HCEC 1CT (cell line): ENCODE data around the gene SBF2.
A peak's percentile ranks its signal among the peaks of the same experiment; 100 is the strongest.
"Not testable (repeated sequence)": the region's sequence is repeated elsewhere in the genome, so short reads cannot be mapped to it uniquely, and the experiment has no call there.

Source experiments
- DNase-seq: peaks from one replicate; pipeline ENCODE4 v3.0.0-alpha.2; 2017

The SBF2 gene

GRCh38 chr11:9990221-9990973, 303.6 kb downstream of the SBF2 start:
- DNase-seq = peak; percentile 33

- DNase-seq = not testable (repeated sequence)
Observed at GRCh38 chr11:9987303-9987702, 306.7 kb downstream of the SBF2 start.

- no peak for DNase-seq
Observed at GRCh38 chr11:9982796-9983579, 311.0 kb downstream of the SBF2 start.

GRCh38 chr11:9982127-9982795, 311.8 kb downstream of the SBF2 start:
- peak; percentile 43 for DNase-seq

GRCh38 chr11:9980931-9981330, 313.1 kb downstream of the SBF2 start:
- DNase-seq = no peak

- no peak for DNase-seq
Observed at GRCh38 chr11:9977554-9977953, 316.5 kb downstream of the SBF2 start.

- DNase-seq = no peak
Observed at GRCh38 chr11:9974375-9974774, 319.6 kb downstream of the SBF2 start.

GRCh38 chr11:9973921-9974320, 320.1 kb downstream of the SBF2 start:
- no peak for DNase-seq

GRCh38 chr11:9972989-9973388, 321.0 kb downstream of the SBF2 start:
- DNase-seq = peak; percentile 57

- DNase-seq = no peak
Observed at GRCh38 chr11:9971894-9972293, 322.1 kb downstream of the SBF2 start.

- no peak for DNase-seq
Observed at GRCh38 chr11:9969068-9969467, 325.0 kb downstream of the SBF2 start.

- no peak for DNase-seq
Observed at GRCh38 chr11:9962722-9963121, 331.3 kb downstream of the SBF2 start.

- DNase-seq = no peak
Observed at GRCh38 chr11:9957072-9957471, 336.9 kb downstream of the SBF2 start.

GRCh38 chr11:9956483-9956882, 337.5 kb downstream of the SBF2 start:
- no peak for DNase-seq

- DNase-seq = peak; percentile 32
Observed at GRCh38 chr11:9955391-9955790, 338.6 kb downstream of the SBF2 start.

- peak; percentile 77 for DNase-seq
Observed at GRCh38 chr11:9953994-9954626, 339.9 kb downstream of the SBF2 start.

- no peak for DNase-seq
Observed at GRCh38 chr11:9952511-9953196, 341.4 kb downstream of the SBF2 start.

GRCh38 chr11:9951807-9952206, 342.2 kb downstream of the SBF2 start:
- no peak for DNase-seq

- DNase-seq = no peak
Observed at GRCh38 chr11:9950462-9950861, 343.6 kb downstream of the SBF2 start.

- DNase-seq = no peak
Observed at GRCh38 chr11:9947231-9947864, 346.7 kb downstream of the SBF2 start.

GRCh38 chr11:9945680-9946079, 348.3 kb downstream of the SBF2 start:
- not testable (repeated sequence) for DNase-seq
